SK-N-SH (cell line): ENCODE measurements around the gene ARHGAP44.

Experiments used
- CTCF ChIP-seq: fragments of 200-600 bp; sonication (generic); IDR thresholded peaks from 2 replicates; pipeline ENCODE4 v1.6.1; 2017; ENCODE audit warnings: antibody characterized with exemption, mild to moderate bottlenecking, moderate library complexity
- EZH2phosphoT487 ChIP-seq: fragments of 200-600 bp; sonication (generic); IDR thresholded peaks from 2 replicates; pipeline ENCODE4 v1.6.1; 2017; ENCODE audit warnings: low read depth, mixed run types, mild to moderate bottlenecking, antibody characterized with exemption, moderate library complexity, borderline replicate concordance
- JUND ChIP-seq: IDR thresholded peaks from 2 replicates; pipeline ENCODE4 v1.4.0; 2012
- NRF1 ChIP-seq: IDR thresholded peaks from 2 replicates; pipeline ENCODE4 v1.6.1; 2012; ENCODE audit warnings: low read depth, mild to moderate bottlenecking, low read length
- POLR2AphosphoS5 ChIP-seq: IDR thresholded peaks from 2 replicates; pipeline ENCODE4 v1.6.1; 2012; ENCODE audit warnings: low read depth, low read length
- RCOR1 ChIP-seq: fragments of 150-350 bp; IDR thresholded peaks from 2 replicates; pipeline ENCODE4 v1.6.1; 2017; ENCODE audit warnings: antibody characterized with exemption, low read length
- SMC3 ChIP-seq: IDR thresholded peaks from 2 replicates; pipeline ENCODE4 v1.6.1; 2012; ENCODE audit warnings: low read depth, low read length, improper control_type of control experiment
- TAF1 ChIP-seq: IDR thresholded peaks from 2 replicates; pipeline ENCODE4 v1.6.1; 2012; ENCODE audit warnings: low read depth, mild to moderate bottlenecking, low read length, moderate library complexity, borderline replicate concordance
- YY1 ChIP-seq: IDR thresholded peaks from 2 replicates; pipeline ENCODE4 v1.4.0; 2012; ENCODE audit warnings: low read depth, mild to moderate bottlenecking
- ZBTB33 ChIP-seq: IDR thresholded peaks from 2 replicates; pipeline ENCODE4 v1.4.0; 2012; ENCODE audit warnings: low read depth, borderline replicate concordance
- TF ChIP-seq, protein P1 (sequence below): IDR thresholded peaks from 2 replicates; pipeline ENCODE4 v1.6.1; 2012; ENCODE audit warnings: mild to moderate bottlenecking, low read depth, low read length, moderate library complexity
- TF ChIP-seq, protein P2 (sequence below): IDR thresholded peaks from 2 replicates; pipeline ENCODE4 v1.4.0; 2012; ENCODE audit warnings: low read depth

DNA sequence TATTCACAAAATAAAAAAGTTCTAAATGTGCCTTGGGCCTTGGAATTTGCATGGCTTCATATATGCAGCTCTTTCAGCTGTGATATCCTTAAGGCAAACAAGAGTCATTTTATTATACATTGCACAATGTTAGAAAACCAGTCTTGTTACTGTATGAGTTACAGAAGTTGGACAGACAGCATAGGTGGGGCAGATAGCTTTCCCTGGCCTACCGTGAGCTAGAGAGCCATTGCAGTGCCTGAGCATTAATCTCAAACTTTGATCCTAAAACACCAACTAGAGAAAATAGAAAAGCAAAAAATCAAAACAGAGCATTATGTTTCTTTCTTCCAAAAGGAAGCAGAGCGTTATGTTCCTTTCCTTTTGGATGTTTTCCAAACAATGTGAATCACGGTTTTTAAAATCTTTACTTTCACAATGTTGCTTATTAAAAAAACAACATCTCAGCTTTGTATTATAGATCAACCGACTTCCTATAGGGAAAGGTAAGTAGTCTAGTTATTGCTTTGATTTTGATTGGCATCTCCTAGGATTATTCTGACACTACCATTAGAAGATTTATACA lies 32.2 kb downstream of the ARHGAP44 start:
- TF ChIP-seq POLR2AphosphoS5 (no peak), TAF1 (no peak), CTCF (no peak), NRF1 (no peak), ZBTB33 (no peak), JUND (no peak), RCOR1 (no peak), YY1 (no peak), SMC3 (no peak), EZH2phosphoT487 (no peak)
- TF ChIP-seq, protein P1, sequence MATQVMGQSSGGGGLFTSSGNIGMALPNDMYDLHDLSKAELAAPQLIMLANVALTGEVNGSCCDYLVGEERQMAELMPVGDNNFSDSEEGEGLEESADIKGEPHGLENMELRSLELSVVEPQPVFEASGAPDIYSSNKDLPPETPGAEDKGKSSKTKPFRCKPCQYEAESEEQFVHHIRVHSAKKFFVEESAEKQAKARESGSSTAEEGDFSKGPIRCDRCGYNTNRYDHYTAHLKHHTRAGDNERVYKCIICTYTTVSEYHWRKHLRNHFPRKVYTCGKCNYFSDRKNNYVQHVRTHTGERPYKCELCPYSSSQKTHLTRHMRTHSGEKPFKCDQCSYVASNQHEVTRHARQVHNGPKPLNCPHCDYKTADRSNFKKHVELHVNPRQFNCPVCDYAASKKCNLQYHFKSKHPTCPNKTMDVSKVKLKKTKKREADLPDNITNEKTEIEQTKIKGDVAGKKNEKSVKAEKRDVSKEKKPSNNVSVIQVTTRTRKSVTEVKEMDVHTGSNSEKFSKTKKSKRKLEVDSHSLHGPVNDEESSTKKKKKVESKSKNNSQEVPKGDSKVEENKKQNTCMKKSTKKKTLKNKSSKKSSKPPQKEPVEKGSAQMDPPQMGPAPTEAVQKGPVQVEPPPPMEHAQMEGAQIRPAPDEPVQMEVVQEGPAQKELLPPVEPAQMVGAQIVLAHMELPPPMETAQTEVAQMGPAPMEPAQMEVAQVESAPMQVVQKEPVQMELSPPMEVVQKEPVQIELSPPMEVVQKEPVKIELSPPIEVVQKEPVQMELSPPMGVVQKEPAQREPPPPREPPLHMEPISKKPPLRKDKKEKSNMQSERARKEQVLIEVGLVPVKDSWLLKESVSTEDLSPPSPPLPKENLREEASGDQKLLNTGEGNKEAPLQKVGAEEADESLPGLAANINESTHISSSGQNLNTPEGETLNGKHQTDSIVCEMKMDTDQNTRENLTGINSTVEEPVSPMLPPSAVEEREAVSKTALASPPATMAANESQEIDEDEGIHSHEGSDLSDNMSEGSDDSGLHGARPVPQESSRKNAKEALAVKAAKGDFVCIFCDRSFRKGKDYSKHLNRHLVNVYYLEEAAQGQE, result no peak
- TF ChIP-seq, protein P2, sequence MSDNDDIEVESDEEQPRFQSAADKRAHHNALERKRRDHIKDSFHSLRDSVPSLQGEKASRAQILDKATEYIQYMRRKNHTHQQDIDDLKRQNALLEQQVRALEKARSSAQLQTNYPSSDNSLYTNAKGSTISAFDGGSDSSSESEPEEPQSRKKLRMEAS, result no peak
